HFF-Myc (cell line): Measurements from ENCODE around the gene TGM1.
"Not testable (repeated sequence)": the region's sequence is repeated elsewhere in the genome, so short reads cannot be mapped to it uniquely, and the experiment has no call there.

Experiments used
- DNase-seq: peaks from one replicate; pipeline ENCODE4 v3.0.0-alpha.2; 2011; ENCODE audit warnings: low read depth; ENCODE audit errors: extremely low read depth
- H3K4me3 ChIP-seq: replicated peaks from 2 replicates; pipeline ENCODE4 v1.5.1; 2011; ENCODE audit warnings: low read depth, mild to moderate bottlenecking, control low read depth, low read length
- TF ChIP-seq, protein P1 (sequence below): IDR thresholded peaks from 2 replicates; pipeline ENCODE4 v1.5.1; 2012; ENCODE audit warnings: mild to moderate bottlenecking, low read depth, low read length, control low read depth; ENCODE audit errors: missing control alignments

Gene TGM1

DNA sequence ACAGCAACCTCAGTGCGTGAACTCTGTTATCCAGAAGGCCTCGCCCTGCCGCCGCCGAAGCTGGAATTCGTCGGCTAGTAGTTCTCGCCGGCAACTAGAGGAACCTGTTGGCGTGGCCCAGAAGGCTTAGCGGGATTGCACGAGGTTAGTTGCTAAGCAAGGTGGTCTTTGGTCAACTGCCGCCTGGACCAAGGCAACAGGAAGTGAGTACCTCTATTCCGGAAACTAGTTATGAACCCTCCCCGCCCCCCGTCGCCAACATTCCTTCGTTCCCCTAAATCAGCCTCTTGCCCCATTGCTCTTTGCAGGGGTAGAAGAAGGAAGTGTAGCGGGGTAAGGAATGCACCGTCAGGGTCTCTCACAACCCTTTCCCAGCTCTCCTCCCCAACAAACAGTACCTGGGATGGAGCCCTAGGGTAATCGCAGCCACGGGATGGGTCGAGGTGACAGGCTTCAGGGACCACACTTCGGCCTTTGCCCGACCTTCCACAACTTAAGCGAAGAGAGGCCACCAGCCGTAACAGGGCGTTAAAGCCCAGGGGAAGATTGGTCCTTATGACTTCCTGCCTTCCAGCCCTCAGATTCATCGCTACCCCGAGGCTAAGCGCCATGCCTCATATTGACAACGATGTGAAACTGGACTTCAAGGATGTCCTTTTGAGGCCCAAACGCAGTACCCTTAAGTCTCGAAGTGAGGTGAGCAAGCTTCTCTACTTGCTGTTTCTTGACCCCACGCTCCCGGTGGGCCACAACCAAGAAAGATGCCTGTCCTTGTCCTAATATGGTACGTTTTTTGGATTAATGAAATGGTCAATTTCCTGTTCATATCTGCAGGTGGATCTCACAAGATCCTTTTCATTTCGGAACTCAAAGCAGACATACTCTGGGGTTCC is 30.1 kb downstream of the TGM1 start, which contains the start of gene GMPR2:
TSS of gene GMPR2 (plus strand) at position 285 of the 893 bp plus-strand sequence. CDS start at position 610, 325 bp downstream.
- TF ChIP-seq, protein P1, sequence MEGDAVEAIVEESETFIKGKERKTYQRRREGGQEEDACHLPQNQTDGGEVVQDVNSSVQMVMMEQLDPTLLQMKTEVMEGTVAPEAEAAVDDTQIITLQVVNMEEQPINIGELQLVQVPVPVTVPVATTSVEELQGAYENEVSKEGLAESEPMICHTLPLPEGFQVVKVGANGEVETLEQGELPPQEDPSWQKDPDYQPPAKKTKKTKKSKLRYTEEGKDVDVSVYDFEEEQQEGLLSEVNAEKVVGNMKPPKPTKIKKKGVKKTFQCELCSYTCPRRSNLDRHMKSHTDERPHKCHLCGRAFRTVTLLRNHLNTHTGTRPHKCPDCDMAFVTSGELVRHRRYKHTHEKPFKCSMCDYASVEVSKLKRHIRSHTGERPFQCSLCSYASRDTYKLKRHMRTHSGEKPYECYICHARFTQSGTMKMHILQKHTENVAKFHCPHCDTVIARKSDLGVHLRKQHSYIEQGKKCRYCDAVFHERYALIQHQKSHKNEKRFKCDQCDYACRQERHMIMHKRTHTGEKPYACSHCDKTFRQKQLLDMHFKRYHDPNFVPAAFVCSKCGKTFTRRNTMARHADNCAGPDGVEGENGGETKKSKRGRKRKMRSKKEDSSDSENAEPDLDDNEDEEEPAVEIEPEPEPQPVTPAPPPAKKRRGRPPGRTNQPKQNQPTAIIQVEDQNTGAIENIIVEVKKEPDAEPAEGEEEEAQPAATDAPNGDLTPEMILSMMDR = no peak
- no peak for DNase-seq
- peak within 1 kb of the TSS; percentile 92 for H3K4me3 ChIP-seq

DNA sequence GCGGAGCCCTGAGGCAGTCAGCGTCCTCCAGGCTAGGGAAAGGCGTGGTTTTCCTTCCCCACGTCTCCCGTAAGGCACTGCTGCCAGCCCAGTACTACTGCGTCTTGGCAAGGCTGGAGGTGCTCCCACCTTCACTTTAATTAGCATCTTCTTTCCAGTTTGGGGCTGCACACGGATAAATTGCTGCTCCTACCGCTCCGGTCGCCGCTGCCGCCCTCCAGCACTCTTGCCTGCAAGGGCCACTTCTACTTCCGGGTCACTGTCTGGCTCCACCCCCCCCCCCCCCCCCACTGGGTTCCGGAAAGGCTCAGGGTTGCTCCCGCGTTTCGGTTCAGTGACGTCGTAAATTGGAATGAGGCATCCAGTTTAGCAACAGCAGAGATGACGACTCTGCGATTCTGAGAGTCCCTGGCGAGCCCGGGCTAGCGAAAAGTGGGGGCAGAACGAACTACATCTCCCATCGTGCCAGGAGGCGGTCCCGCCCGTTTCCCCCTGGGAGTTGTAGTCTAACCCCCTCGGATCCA is 30.8 kb downstream of the TGM1 start, which contains the start of gene NEDD8:
TSS of gene NEDD8 (minus strand) at position 247 of the 524 bp plus-strand sequence. CDS start at position 147, 100 bp downstream.
- H3K4me3 ChIP-seq = peak within 1 kb of the TSS; percentile 92
- DNase-seq = peak; percentile 86
- TF ChIP-seq, protein P1 = no peak

DNA sequence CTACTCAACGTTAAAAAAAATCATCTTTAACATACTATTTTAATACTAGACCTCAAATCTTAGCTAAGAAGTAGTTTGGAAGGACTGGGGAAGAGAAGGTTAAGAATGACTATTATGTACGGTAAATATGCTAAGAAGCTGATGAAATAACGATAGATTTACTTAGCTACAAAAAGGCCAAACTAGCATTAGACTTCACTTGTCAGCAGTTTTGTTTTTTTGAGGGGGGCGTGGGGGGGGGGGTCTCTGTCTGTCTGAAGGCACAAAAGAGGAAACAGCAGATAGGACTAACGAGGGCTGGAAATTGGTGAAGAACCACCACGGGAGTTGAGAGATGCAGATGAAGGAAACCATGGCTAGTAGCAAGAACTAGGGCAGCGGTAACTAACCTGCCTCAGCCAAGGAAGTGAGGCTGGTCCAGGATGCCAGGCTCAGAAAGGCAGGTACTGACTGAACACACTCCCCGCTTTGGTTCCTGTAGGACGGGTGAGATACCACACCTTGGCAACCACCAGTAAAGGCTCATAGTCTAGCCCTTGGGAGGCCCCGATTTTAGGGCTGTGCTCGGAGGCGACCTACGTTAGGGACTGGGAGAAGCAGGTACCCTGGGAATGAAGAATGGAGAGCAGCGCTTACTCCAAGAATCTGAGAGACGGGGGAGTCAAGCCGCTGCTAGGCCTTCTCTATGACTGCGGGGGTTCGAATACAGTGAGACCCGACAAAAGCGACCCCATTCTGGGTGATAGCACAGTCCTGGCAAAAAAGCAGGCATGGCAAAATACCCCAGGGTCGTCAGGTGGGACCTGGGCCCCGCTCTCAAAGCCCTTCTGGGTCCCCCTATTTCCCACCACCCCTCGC is 31.5 kb downstream of the TGM1 start:
- DNase-seq = no peak
- peak overlapping the region; percentile 92 for H3K4me3 ChIP-seq
- TF ChIP-seq, protein P1 = no peak

DNA sequence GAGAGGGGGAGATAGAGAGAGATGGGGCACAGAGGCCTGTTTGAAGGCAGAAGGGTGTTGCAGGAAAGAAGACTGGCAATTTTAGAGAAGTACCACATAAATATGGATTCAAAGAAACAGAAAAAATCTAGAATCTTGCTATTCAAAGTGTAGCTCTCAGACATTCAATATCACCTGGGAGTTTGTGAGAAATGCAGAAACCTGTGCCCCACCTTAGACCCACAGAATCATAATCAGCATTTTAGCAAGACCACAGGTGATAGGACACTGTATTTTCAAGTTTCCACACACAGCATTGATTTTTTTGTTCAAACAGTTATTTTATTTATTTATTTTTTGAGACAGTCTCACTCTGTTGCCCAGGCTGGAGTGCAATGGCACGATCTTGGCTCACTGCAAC is 34.1 kb downstream of the TGM1 start:
- H3K4me3 ChIP-seq = no peak overlapping the region
- DNase-seq = no peak
- TF ChIP-seq, protein P1 = no peak

DNA sequence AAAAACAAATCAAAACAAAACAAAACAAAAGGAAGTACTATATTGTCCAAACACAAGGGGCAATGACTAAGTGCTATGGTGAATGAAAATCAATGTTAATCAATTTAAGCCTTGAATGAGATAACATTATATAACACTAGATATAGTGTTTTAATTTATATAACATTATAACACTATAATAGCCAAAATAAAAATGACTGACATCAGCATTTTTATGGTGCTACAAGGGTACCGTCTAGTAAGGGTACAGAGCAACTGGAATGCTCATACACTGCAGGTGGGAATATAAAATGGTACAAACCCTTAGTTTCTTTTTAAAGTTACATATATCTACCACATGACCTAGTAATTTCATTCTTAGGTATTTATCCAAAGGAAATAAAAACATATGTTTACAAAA is 36.5 kb downstream of the TGM1 start:
- DNase-seq = no peak
- TF ChIP-seq, protein P1 = no peak
- no peak overlapping the region for H3K4me3 ChIP-seq

DNA sequence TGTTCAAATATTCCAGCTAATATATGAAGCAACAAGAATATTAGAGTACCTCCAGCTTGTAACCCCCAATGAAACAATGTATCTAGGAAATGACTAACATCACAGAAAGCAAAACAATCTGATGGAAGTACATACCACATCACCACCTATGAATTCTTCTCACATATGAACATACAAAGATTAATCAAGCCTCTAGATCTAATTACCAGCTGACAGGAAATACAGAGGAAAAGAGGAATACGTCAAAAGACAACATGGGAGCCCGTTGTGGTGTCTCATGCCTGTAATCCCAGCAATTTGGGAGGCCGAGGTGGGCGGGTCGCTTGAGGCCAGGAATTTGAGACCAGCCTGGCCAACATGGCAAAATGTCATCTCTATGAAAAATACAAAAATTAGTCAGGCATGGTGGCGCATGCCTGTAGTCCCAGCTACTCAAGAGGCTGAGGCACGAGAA is 38.3 kb downstream of the TGM1 start:
- TF ChIP-seq, protein P1 = no peak
- no peak overlapping the region for H3K4me3 ChIP-seq
- no peak for DNase-seq

DNA sequence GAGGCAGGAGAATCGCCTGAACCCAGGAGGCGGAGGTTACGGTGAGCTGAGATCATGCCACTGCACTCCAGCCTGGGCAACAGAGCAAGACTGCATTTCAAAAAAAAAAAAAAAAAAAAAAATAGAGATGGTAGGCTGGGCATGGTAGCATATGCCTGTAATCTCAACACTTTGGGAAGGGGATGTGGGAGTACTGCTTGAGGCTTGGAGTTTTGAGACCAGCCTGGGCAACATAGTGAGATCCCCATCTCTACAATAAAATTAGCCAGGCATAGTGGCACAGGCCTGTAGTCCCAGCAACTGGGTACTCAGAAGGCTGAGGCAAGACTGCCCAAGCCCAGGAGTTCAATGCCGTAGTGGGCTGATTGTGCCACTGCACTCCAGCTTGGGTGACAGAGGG is 40.0 kb downstream of the TGM1 start:
- not testable (repeated sequence) for DNase-seq, H3K4me3 ChIP-seq
